Stomach (tissue), 4 donors: ENCODE measurements around the gene TSKS.
A peak's percentile ranks its signal among the peaks of the same experiment; 100 is the strongest.

ENCODE experiments used
- CTCF ChIP-seq, 7 experiments: fragments of 450-650 bp in 4 of 7; fragments of 200-600 bp in 3 of 7; sonication (generic) in 3 of 7; IDR thresholded peaks; one replicate each; pipeline ENCODE4 v1.5.1; 2016 to 2019; ENCODE audit warnings: antibody characterized with exemption in 7 of 7, control low read depth in 2 of 7, mild to moderate bottlenecking in 1 of 7
- EP300 ChIP-seq: sonication (generic); formaldehyde crosslinking; IDR thresholded peaks from one replicate; pipeline ENCODE4 v1.6.1; 2017; ENCODE audit warnings: antibody characterized with exemption
- POLR2A ChIP-seq, 4 donors: fragments of 450-650 bp; IDR thresholded peaks; one replicate each; pipeline ENCODE4 v1.6.1; 2016; ENCODE audit warnings: antibody characterized with exemption in 4 of 4, control low read depth in 2 of 4, mild to moderate bottlenecking in 1 of 4, moderate library complexity in 1 of 4
- POLR2AphosphoS5 ChIP-seq, 3 donors: sonication (generic); formaldehyde crosslinking; IDR thresholded peaks; one replicate each; pipeline ENCODE4 v1.6.1; 2016; ENCODE audit warnings: antibody characterized with exemption in 3 of 3

- TF ChIP-seq CTCF (IDR thresholded peaks at IDR 0.05) = no peak
- TF ChIP-seq POLR2A (IDR thresholded peaks at IDR 0.05) = no peak
- peak in 2 of 3 donors; percentile 13 to 19 for TF ChIP-seq POLR2AphosphoS5 (IDR thresholded peaks at IDR 0.05)
- no peak for TF ChIP-seq EP300
Measured at GRCh38 chr19:49809160-49809940, 46.2 kb upstream of the TSKS start.
